ENCODE measurements around the gene CENPA.

CENPA gene

GRCh38 chr2:26785431-26786206 lies at the start of gene CENPA:
CENPA (plus strand) TSS chr2:26786056; CDS start chr2:26786197, 141 bp downstream.
- DNase-seq (ENCODE audit: low spot score), result peak; percentile 97
- peak; percentile 32 for TF ChIP-seq CTCF (IDR thresholded peaks at IDR 0.05)
- no peak within 1 kb of the TSS for H3K27ac ChIP-seq
- H3K4me3 ChIP-seq, result peak within 1 kb of the TSS; percentile 76

GRCh38 chr2:26737221-26737620 lies 48.6 kb upstream of the CENPA start:
- H3K27ac ChIP-seq, result no peak overlapping the region

GRCh38 chr2:26738481-26738880 lies 47.4 kb upstream of the CENPA start:
- TF ChIP-seq CTCF (IDR thresholded peaks at IDR 0.05), result no peak
- no peak overlapping the region for H3K27ac ChIP-seq
- H3K4me3 ChIP-seq, result no peak overlapping the region
- no peak for DNase-seq (ENCODE audit: low spot score)

More at GRCh38 chr2:26737221-26737620, 48.6 kb upstream of the CENPA start:
- DNase-seq (ENCODE audit: low spot score), result no peak
- H3K4me3 ChIP-seq, result no peak overlapping the region
- no peak for TF ChIP-seq CTCF (IDR thresholded peaks at IDR 0.05)

- H3K27ac ChIP-seq, result no peak overlapping the region
- TF ChIP-seq CTCF (IDR thresholded peaks at IDR 0.05), result no peak
- no peak overlapping the region for H3K4me3 ChIP-seq
- no peak for DNase-seq (ENCODE audit: low spot score)
Observed at GRCh38 chr2:26739514-26739913, 46.3 kb upstream of the CENPA start.

- H3K27ac ChIP-seq, result no peak overlapping the region
- H3K4me3 ChIP-seq, result no peak overlapping the region
- no peak for TF ChIP-seq CTCF (IDR thresholded peaks at IDR 0.05)
- no peak for DNase-seq (ENCODE audit: low spot score)
Observed at GRCh38 chr2:26740346-26740745, 45.5 kb upstream of the CENPA start.

GRCh38 chr2:26740890-26741302 lies 45.0 kb upstream of the CENPA start:
- no peak overlapping the region for H3K4me3 ChIP-seq
- no peak for DNase-seq (ENCODE audit: low spot score)
- no peak overlapping the region for H3K27ac ChIP-seq
- TF ChIP-seq CTCF (IDR thresholded peaks at IDR 0.05), result no peak
